Activated CD4-positive, alpha-beta T cell treated with anti-CD3 and anti-CD28 coated beads, Interleukin-2, Interleukin-6, amounts not matched to agents 100 ng/mL and 50 ng/mL, durations not matched to agents 16 hours and 8 hours (primary cell): Measurements from ENCODE around the gene CTDP1.

ENCODE experiments used
- DNase-seq: peaks from one replicate; pipeline ENCODE4 v3.0.0-alpha.2; 2020

The CTDP1 gene

DNA sequence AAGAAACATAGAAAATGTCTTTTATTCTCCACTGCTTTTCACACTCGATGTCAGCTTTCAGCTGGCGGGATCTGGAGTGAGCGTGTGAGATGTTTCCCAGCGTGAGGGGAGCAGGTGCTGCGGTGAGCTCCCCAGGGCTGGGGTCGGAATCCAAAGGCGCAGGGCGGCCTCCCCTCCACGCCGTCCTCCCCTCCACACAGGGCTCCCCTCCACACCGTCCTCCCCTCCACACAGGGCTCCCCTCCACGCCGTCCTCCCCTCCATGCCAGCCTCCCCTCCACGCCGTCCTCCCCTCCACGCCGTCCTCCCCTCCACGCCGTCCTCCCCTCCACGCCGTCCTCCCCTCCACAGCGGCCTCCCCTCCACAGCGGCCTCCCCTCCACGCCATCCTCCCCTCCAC, 91.2 kb downstream of the CTDP1 start:
- no peak for DNase-seq

- DNase-seq = no peak
These were observed 92.0 kb downstream of the CTDP1 start for GRCh38 chr18:79771446-79772107.

GRCh38 chr18:79772108-79772864, 92.7 kb downstream of the CTDP1 start:
- DNase-seq = no peak

DNA sequence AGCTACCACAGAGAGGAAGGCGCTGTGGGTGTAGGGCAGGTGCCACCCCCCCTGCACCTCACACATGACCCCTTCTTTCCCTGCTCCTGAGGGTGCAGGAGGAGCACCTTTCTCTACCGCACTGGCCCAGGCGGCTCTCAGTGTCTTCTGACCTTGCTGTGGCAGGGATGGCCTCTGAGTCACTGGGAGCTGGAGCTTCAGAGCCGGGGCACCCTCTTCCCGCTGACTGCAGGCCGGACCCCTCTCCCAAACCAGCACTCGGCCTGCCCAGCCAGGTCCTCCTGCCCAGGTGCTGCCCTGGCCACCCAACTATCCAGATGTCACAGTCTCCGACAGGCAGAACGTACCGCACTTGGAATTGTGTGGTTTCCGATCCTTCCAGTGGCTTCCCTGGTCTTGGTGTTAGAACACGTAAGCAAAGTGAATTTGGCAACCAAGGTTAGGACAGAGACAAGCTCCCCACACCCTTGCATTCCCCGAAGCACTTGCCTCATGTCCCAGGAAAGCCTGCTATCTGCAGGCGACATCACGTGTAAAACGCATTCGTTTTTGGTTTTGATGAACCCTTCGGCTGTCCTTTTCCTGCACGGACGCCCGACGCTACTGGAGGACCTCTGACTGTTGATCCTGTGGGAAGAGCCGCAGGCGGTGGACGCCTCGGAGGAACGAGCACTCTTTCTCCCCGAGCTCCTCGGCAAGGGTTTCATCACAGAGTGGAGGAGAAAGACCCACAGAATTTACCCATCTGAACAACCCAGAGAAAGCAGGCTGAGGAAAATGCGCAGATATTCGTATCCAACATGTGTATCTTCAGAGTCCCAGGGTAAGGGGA, 93.5 kb downstream of the CTDP1 start:
- DNase-seq = no peak

DNA sequence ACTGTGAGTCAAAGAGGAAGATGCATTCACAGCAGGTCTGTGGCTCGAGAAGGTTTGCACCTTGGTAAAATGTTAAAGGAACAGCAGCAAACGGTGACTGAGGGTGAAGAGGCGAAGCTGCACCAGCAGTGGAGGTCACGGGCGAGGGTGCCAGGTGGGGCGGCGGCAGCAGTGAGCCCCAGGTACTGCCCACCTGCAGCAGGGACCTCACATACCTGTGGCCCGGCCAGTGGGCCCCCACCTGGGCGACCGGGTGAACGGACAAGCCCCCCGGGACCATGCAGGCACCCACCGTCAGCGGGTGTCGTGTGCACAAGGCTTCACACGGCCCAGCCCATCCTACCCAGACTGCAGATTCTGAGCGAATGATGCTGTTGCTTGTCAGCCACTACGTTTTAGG, 94.5 kb downstream of the CTDP1 start:
- no peak for DNase-seq

DNA sequence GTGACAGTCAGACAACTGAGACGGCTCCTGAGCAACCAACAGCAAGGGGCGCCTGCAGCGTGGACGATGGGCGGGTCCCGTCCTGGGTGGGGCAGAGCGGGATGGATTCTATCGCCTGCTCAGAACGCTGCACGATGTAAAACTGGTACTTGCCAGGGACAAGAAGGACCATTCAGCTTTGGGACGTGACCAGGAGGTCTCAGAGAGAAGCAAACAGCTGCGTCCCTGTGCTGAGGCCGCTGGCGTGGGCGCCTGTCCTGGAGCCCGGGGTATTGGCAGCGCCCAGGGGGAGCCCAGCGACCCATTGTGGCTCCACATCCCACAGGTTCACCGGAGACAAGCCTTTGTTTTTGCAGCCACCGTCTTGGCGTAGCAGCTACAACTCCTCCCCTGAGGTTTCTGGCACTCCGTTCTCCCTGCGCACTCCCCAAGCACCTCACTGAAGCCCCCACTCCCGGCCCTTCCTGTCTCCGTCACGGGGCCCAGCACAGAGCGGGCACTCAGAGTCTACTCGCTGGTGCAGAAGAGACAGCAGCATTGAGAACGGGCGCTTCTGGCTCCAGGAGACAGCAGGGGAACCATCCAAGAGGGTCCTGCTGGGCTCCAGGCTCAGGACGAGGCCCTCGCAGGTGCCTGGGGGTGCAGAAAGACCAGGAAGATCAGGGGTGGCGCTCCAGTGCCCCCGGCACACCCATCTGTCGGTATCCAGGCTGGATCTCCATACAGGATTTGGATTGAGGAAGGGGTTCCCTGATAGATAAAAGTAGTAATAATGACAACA, 96.0 kb downstream of the CTDP1 start:
- DNase-seq = no peak

DNA sequence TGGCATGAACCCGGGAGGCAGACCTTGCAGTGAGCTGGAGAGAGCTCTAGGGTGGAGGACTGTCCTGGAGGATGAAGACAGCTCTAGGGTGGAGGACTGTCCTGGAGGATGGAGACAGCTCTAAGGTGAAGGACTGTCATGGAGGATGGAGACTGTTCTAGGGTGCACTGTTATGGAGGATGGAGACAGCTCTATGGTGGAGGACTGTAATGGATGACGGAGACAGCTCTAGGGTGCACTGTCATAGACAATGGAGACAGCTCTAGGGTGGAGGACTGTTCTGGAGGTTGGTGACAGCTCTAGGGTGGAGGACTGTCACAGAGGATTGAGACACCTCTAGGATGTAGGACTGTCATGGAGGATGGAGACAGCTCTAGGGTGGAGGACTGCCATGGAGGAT, 97.1 kb downstream of the CTDP1 start:
- DNase-seq = no peak

DNA sequence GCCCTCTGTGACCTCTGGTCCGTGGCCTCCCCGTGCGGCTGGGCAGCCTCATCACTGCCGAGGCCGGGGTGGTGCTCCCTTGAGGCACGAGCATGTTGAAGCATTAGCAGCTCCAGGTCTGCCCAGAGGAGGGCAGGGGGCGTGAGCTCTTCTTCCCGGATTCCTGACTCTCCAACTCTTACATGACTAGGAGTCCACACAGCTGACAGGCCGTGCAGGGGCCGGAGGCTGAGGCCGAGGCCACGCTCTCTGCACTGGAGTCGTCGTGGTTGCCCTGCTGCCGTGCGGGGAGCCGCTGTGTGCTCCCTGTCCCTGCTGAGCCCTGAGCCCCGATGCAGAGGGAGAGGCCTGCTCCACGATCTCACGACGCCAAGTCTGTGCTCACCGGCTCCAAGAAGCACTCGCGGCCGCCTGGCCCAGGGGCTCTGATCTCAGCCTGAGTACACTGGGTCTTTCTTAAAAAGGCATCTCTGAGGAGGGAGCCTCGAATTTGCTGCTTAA, 98.7 kb downstream of the CTDP1 start:
- no peak for DNase-seq

DNA sequence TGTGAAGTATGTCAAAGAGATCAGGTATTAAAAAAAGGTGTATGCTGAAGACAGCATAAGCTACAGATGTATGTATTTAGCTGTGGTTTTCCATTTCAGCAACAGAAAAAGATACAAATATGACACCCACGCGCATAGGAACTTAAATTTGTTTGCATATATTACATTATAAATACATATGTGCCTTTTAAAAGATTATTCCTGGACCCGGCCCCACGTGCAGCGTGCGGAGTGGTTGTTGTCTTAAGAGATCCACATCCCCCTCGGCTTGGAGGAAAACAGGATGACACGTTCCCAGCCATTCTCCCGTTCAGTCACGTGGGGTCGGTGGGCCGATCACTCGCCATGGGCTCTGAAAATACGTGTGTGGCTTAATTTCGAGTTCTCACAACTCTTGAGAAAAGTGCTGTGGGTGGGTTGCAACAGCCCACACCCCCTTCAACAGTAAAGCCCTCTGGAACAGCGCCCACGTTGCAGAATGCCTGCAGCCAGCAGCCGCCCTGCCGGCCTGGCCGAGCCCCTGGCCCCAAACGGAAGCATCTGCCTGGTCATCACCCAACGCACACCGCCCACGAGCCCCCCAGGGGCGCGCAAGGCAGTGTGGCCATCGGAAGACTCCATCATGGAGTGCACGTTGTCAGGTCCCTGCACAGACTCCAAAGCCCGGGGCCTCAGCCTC, 99.6 kb downstream of the CTDP1 start:
- DNase-seq = no peak

GRCh38 chr18:79779700-79780190, 100.1 kb downstream of the CTDP1 start:
- no peak for DNase-seq

DNA sequence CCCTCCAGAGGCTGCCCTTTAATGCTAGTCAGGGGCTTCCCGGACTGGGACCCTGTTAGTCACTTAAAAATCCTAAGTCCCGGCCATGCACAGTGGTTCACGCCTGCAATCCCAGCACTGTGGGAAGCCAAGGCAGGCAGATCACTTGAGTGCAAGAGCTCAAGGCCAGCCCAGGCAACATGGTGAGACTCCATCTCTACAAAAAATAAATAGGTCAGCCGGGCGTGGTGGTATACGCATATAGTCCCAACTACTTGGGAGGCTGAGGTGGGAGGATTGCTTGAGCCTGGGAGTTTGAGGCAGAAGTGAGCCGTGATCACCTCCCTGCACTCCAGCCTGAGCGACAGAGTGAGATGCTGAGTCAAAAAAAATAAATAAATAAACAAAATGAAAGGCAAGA, 100.9 kb downstream of the CTDP1 start:
- DNase-seq = no peak

- DNase-seq = no peak
These were observed 101.8 kb downstream of the CTDP1 start for GRCh38 chr18:79781331-79781941.

DNA sequence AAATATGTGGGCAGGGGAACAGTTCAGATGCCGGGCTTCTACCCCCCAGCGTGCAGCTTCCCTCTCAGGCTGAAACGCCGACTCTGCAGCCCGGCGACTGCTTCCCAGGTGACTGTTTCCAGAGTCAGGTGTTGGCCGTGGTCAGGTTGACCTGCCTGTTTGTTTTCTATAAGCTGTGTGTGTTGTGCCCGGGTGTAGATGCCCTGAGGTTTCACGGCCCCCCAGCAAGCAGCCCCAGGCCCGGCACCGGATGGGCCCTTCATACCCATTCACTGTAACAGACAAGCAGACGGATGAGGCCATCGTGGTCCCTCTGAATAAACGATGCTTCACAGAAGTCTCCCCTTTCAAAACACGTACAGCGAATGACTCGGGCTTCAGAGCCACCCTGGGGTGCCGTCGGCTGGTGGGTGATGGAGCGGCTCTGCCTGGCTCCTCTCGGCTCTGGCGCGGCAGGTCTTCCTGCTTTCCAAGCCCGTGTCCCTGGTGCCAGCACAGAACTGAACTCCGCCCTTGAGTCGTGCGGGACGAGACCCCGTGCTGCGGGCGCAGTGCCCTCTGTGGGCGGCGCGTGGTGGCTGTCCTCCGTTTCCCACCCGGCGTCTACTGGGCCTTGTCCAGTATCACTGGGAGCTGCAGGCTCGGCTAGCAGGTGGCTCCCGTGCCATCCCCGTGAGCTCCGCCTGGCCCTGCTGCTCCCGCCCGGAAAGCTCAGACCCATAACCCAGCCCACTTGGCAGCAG, 103.1 kb downstream of the CTDP1 start:
- DNase-seq = no peak

DNA sequence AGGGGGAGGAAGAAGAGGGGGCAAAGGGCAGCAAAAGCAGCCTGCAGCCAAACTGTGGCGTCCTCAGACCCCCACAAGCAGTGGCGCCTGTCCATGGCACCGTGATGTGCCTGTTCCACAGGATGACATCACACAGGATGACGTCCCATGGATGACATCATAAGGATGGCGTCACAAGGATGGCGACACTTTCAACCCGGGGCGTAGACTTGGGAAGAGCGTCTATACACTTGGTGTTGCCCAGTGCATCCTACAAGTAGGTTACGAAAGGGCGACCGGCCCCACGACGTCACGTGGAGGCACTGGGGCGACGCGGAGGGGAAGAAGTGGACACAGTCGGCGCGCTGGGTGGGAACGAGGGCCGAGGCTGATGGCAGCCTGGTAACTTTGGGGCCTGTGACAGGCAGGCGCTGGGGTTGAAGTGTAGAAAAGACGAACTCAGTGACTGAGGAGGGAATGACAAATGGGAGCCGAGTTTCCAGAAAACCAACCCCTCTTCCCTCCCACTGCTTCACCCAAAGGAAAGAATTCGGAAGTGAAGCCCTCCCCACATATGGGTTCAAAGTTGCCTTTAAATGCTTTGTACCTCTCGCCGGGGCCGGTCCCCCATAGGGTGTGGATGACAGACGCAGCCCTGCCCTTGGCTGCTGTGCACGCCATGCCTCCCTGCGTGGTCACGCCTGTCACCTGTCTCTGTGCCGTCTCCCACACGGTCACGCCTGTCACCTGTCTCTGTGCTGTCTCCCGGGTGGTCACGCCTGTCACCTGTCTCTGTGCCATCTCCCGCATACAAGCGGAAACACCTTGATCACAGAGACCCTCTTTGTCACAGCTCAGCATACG, 104.7 kb downstream of the CTDP1 start:
- no peak for DNase-seq

DNA sequence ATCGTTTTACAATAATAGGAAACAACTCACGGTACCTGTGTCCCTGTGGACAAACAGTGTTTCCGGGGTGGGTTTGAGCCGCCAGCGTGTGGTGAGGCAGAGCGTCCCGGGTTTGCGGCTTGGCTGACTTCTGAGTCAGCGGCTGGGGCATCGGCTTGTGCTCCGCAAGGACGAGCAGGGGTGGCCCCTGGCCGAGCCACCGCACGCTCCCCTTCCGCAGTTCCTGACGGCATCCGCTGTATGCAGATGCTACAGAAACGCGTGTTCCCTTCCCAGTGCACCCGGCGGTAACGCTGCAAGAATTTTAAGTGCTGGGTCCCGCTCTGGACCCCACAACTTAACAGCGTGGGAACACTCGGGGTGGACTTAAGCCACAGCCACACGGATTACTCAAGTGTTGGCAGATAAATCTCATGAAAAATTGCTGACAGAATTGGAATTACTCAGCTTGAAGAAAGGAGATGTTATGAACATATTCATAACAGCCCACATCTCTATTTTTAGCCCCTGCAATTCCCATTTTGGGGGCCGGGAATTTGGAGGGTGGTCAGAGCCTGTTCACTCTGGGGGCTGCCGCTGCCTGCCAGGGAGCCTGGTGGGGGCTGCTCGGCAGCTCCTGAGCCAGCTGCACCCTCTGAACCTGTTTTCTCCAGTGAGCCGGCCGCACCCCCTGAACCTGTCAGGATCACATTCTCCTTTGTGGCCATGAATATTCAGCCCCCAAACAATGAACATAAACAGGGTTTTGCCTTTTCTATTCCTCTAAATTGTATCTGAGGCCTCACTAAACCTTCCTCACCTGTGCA, 105.6 kb downstream of the CTDP1 start:
- DNase-seq = no peak

GRCh38 chr18:79785831-79786230, 106.2 kb downstream of the CTDP1 start:
- DNase-seq = no peak

DNA sequence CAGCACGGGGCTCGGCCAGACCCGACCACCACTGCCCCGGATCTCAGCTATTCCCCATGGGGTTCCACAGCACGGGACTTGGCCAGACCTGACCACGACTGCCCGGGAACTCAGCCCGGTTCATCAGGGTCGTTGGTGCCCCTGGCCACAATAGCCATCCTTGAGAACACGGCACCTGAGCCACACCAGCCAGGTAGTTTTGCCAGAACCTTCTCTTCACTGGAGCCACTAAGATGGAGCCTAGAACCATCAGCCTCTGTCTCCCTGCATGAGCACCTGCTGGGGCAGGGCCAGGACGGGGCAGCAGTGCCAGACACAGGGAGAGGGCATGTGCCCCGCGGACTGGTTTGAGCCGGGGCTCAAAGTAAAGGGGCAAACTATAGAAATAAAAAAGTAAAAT, 106.7 kb downstream of the CTDP1 start:
- DNase-seq = no peak

GRCh38 chr18:79786786-79787526, 107.4 kb downstream of the CTDP1 start:
- DNase-seq = no peak
